HepG2 (cell line): ENCODE results near the gene ZNF10.

Source experiments
- CTCF ChIP-seq: sonication (generic); formaldehyde crosslinking; IDR thresholded peaks from 2 replicates; pipeline ENCODE4 v1.5.0; 2020; ENCODE audit warnings: mild to moderate bottlenecking, missing genetic modification reagents, moderate library complexity
- IRF9 ChIP-seq: sonication (generic); formaldehyde crosslinking; IDR thresholded peaks from 2 replicates; pipeline ENCODE4 v1.8.0; 2022; ENCODE audit warnings: missing genetic modification reagents, mild to moderate bottlenecking, borderline replicate concordance
- NBN ChIP-seq: fragments of 450-650 bp; conservative IDR thresholded peaks from 2 replicates; pipeline ENCODE4 v1.6.1; 2017
- RELA ChIP-seq: sonication (generic); formaldehyde crosslinking; IDR thresholded peaks from 2 replicates; pipeline ENCODE4 v1.4.0; 2020; ENCODE audit warnings: missing genetic modification reagents
- SMAD1 ChIP-seq: sonication (generic); formaldehyde crosslinking; IDR thresholded peaks from 2 replicates; pipeline ENCODE4 v1.4.0; 2020; ENCODE audit warnings: missing genetic modification reagents, low read depth, mild to moderate bottlenecking, borderline replicate concordance
- ZFP91 ChIP-seq: sonication (generic); formaldehyde crosslinking; IDR thresholded peaks from 2 replicates; pipeline ENCODE4 v1.9.0; 2022; ENCODE audit warnings: missing genetic modification reagents, mild to moderate bottlenecking, borderline replicate concordance

- TF ChIP-seq CTCF (no peak), ZFP91 (no peak), NBN (no peak), RELA (CRISPR knock-in tag) (no peak), SMAD1 (no peak), IRF9 (CRISPR knock-in tag) (no peak)
Observed at GRCh38 chr12:133190176-133190575, 59.7 kb downstream of the ZNF10 start.
